H1 (cell line): Measurements from ENCODE around the gene RAMP3. TPM values are rescaled to one million over a fixed set of nuclear protein-coding genes. Genes with fewer than 3 reads are reported as not detected.

Experiments used
- CTCF ChIA-PET: fragments of 300-600 bp; sonication (Branson Sonifier 250); formaldehyde crosslinking; loops from one replicate; lab custom pipeline; 2021; ENCODE audit not compliant: partially characterized antibody; lab: Charles Lee
- POLR2A ChIA-PET: fragments of 300-600 bp; sonication (Branson Sonifier 250); formaldehyde crosslinking; loops from one replicate; lab custom pipeline; 2021; ENCODE audit warnings: inconsistent platforms; ENCODE audit not compliant: partially characterized antibody; lab: Charles Lee
- DNase-seq, 2 experiments: peaks; one replicate each; pipeline versions ENCODE4 v3.0.0 to v3.0.0-alpha.2; 2010 to 2022; ENCODE audit warnings: low spot score in 2 of 2, low read depth in 1 of 2, mixed read lengths in 1 of 2
- FAIRE-seq: peaks from 2 replicates; lab custom pipeline; 2011; peaks lifted over from hg19 to GRCh38; lab: Jason Lieb, UNC
- H2AFZ ChIP-seq: 2 replicates; pipeline ENCODE4 v1.8.1; 2012; ENCODE audit warnings: low read length, inconsistent platforms
- H2AK5ac ChIP-seq: 2 replicates; pipeline ENCODE4 v1.6.1; 2013; ENCODE audit warnings: low read depth, low read length
- H2BK120ac ChIP-seq: replicated peaks from 2 replicates; pipeline ENCODE3; 2013; ENCODE audit warnings: low read depth, low read length, inconsistent platforms
- H2BK12ac ChIP-seq: 2 replicates; pipeline ENCODE4 v1.6.1; 2013; ENCODE audit warnings: low read depth, low read length
- H2BK15ac ChIP-seq: 2 replicates; pipeline ENCODE4 v1.6.1; 2013; ENCODE audit warnings: low read length
- H2BK20ac ChIP-seq: 2 replicates; pipeline ENCODE4 v1.6.1; 2013; ENCODE audit warnings: low read length
- H2BK5ac ChIP-seq: 2 replicates; pipeline ENCODE4 v1.6.1; 2013; ENCODE audit warnings: low read depth, low read length
- H3K14ac ChIP-seq: 2 replicates; pipeline ENCODE4 v1.6.1; 2013; ENCODE audit warnings: inconsistent platforms; ENCODE audit not compliant: insufficient read length
- H3K18ac ChIP-seq: 2 replicates; pipeline ENCODE4 v1.6.1; 2013; ENCODE audit warnings: low read length; ENCODE audit errors: extremely low read depth
- H3K23ac ChIP-seq: 2 replicates; pipeline ENCODE4 v1.6.1; 2013; ENCODE audit warnings: inconsistent platforms; ENCODE audit not compliant: insufficient read length
- H3K23me2 ChIP-seq: 2 replicates; pipeline ENCODE4 v1.6.1; 2013; ENCODE audit warnings: low read depth, low read length
- H3K27ac ChIP-seq: 2 replicates; pipeline ENCODE4 v1.6.1; 2011; ENCODE audit warnings: low read depth, low read length, inconsistent platforms
- H3K27me3 ChIP-seq, 4 experiments: replicated peaks in 1 of 4; 1 replicate in 1 of 4; 2 replicates in 3 of 4; pipeline versions ENCODE4 v1.6.1 to v1.8.1; 2011 to 2013; ENCODE audit warnings: low read length in 3 of 4, mild to moderate bottlenecking in 3 of 4, inconsistent platforms in 2 of 4, mixed read lengths in 2 of 4, moderate library complexity in 1 of 4; ENCODE audit not compliant: control insufficient read depth in 3 of 4, insufficient read depth in 3 of 4; ENCODE audit errors: extremely low read depth in 1 of 4
- H3K36me3 ChIP-seq, 4 experiments: 2 replicates each; pipeline versions ENCODE4 v1.6.1 to v1.8.1; 2011 to 2013; ENCODE audit warnings: mild to moderate bottlenecking in 4 of 4, low read length in 3 of 4, moderate library complexity in 2 of 4, control low read depth in 1 of 4, inconsistent platforms in 1 of 4; ENCODE audit not compliant: insufficient read depth in 4 of 4, control insufficient read depth in 2 of 4
- H3K4ac ChIP-seq: replicated peaks from 2 replicates; pipeline ENCODE3; 2013; ENCODE audit warnings: low read length, low read depth, mixed read lengths, inconsistent platforms; ENCODE audit not compliant: insufficient read length
- H3K4me1 ChIP-seq, 4 experiments: replicated peaks in 1 of 4; 1 replicate in 1 of 4; 2 replicates in 3 of 4; pipeline versions ENCODE4 v1.6.1 to v1.8.1; 2011 to 2013; ENCODE audit warnings: low read length in 3 of 4, inconsistent platforms in 2 of 4, mixed read lengths in 1 of 4; ENCODE audit not compliant: insufficient read depth in 4 of 4, control insufficient read depth in 3 of 4
- H3K4me2 ChIP-seq, 2 experiments: 2 replicates each; pipeline versions ENCODE4 v1.6.1 to v1.8.1; 2011 to 2013; ENCODE audit warnings: low read depth in 2 of 2, low read length in 2 of 2, control low read depth in 1 of 2, inconsistent platforms in 1 of 2, mild to moderate bottlenecking in 1 of 2; ENCODE audit not compliant: insufficient read depth in 1 of 2
- H3K4me3 ChIP-seq, 4 experiments: fragments of 200-600, 300-600 bp in 1 of 4; sonication (generic), shearing (Covaris generic), sonication (Bioruptor Twin) in 1 of 4; 2 replicates each; pipeline versions ENCODE4 v1.5.1 to v1.8.1; 2011 to 2016; ENCODE audit warnings: low read length in 4 of 4, low read depth in 3 of 4, control low read depth in 2 of 4, inconsistent platforms in 2 of 4, mild to moderate bottlenecking in 2 of 4, mixed read lengths in 1 of 4, moderate library complexity in 1 of 4; ENCODE audit not compliant: insufficient read depth in 2 of 4; ENCODE audit errors: extremely low read depth in 1 of 4
- H3K56ac ChIP-seq: replicated peaks from 2 replicates; pipeline ENCODE3; 2013; ENCODE audit warnings: low read depth, mild to moderate bottlenecking, mixed read lengths, low read length, inconsistent platforms; ENCODE audit not compliant: insufficient read length
- H3K79me1 ChIP-seq: 2 replicates; pipeline ENCODE4 v1.6.1; 2013; ENCODE audit warnings: low read depth, low read length, control low read depth
- H3K79me2 ChIP-seq, 2 experiments: 2 replicates each; pipeline versions ENCODE4 v1.6.1 to v1.8.1; 2012 to 2013; ENCODE audit warnings: low read length in 2 of 2, mild to moderate bottlenecking in 2 of 2, inconsistent platforms in 1 of 2; ENCODE audit not compliant: insufficient read depth in 2 of 2, control insufficient read depth in 1 of 2
- H3K9ac ChIP-seq, 4 experiments: replicated peaks in 1 of 4; 1 replicate in 1 of 4; 2 replicates in 3 of 4; pipeline versions ENCODE4 v1.6.1 to v1.8.1; 2011 to 2013; ENCODE audit warnings: low read depth in 3 of 4, low read length in 3 of 4, control low read depth in 2 of 4, mild to moderate bottlenecking in 2 of 4, moderate library complexity in 2 of 4, inconsistent platforms in 1 of 4; ENCODE audit errors: extremely low read depth in 1 of 4
- H3K9me3 ChIP-seq, 2 experiments: 2 replicates each; pipeline versions ENCODE4 v1.6.1 to v1.8.1; 2012 to 2013; ENCODE audit warnings: mild to moderate bottlenecking in 2 of 2, moderate library complexity in 2 of 2, control low read depth in 1 of 2, inconsistent platforms in 1 of 2, low read depth in 1 of 2, low read length in 1 of 2, mixed read lengths in 1 of 2; ENCODE audit not compliant: insufficient read depth in 2 of 2
- H4K20me1 ChIP-seq, 2 experiments: replicated peaks in 1 of 2; 2 replicates each; pipeline versions ENCODE3 to v1.8.1; 2011 to 2013; ENCODE audit warnings: inconsistent platforms in 2 of 2, low read length in 2 of 2, mild to moderate bottlenecking in 1 of 2; ENCODE audit not compliant: insufficient read depth in 2 of 2, control insufficient read depth in 1 of 2
- H4K5ac ChIP-seq: 2 replicates; pipeline ENCODE4 v1.6.1; 2013; ENCODE audit warnings: low read length, low read depth, mixed read lengths, inconsistent platforms; ENCODE audit not compliant: insufficient read length
- H4K8ac ChIP-seq: 2 replicates; pipeline ENCODE4 v1.8.0; 2013; ENCODE audit warnings: mild to moderate bottlenecking, moderate library complexity, low read length, inconsistent platforms; ENCODE audit not compliant: insufficient read depth; ENCODE audit errors: extremely low read depth
- H4K91ac ChIP-seq: replicated peaks from 2 replicates; pipeline ENCODE3; 2013; ENCODE audit warnings: low read length, mixed read lengths, inconsistent platforms; ENCODE audit not compliant: insufficient read length
- BCL11A ChIP-seq, 2 experiments: IDR thresholded peaks; one replicate each; pipeline ENCODE4 v1.6.1; 2011; ENCODE audit warnings: low read depth in 2 of 2, low read length in 2 of 2, mild to moderate bottlenecking in 2 of 2
- CBX8 ChIP-seq: fragments of 300-800, 300-1000 bp; sonication (generic); IDR thresholded peaks from 2 replicates; pipeline ENCODE4 v1.7.1; 2016; ENCODE audit warnings: low read depth, low read length, borderline replicate concordance
- MAFK ChIP-seq: IDR thresholded peaks from 2 replicates; pipeline ENCODE4 v1.6.1; 2012; ENCODE audit warnings: low read depth, mild to moderate bottlenecking, improper control_type of control experiment, low read length
- POU5F1 ChIP-seq: IDR thresholded peaks from 2 replicates; pipeline ENCODE4 v1.6.1; 2011; ENCODE audit warnings: low read depth, mild to moderate bottlenecking, low read length, moderate library complexity
- RAD21 ChIP-seq, 2 experiments: IDR thresholded peaks in 1 of 2; conservative IDR thresholded peaks in 1 of 2; 2 replicates each; pipeline ENCODE4 v1.6.1; 2011; ENCODE audit warnings: low read depth in 2 of 2, low read length in 2 of 2, improper control_type of control experiment in 1 of 2, inconsistent platforms in 1 of 2, mild to moderate bottlenecking in 1 of 2, moderate library complexity in 1 of 2
- TAF1 ChIP-seq: IDR thresholded peaks from 2 replicates; pipeline ENCODE4 v1.6.1; 2011; ENCODE audit warnings: mild to moderate bottlenecking, low read depth, low read length
- TCF12 ChIP-seq: IDR thresholded peaks from 2 replicates; pipeline ENCODE4 v1.6.1; 2011; ENCODE audit warnings: low read depth, mild to moderate bottlenecking, low read length
- WGBS, 2 experiments: shearing (Covaris generic) in 1 of 2; methylation state at CpG; one replicate each; pipeline versions ENCODE4 v1.1.6 to v1.1.7; 2013 to 2015; ENCODE audit warnings: low lambda C conversion rate in 2 of 2, mixed read lengths in 2 of 2, inconsistent platforms in 1 of 2, low coverage in 1 of 2, missing lambda C conversion rate in 1 of 2; ENCODE audit not compliant: insufficient replicate concordance in 2 of 2, insufficient coverage in 1 of 2, insufficient read length in 1 of 2; ENCODE audit errors: extremely low coverage in 1 of 2, missing lambda C conversion rate in 1 of 2; 5-methylcytosine and 5-hydroxymethylcytosine counted together
- polyA plus RNA-seq, 7 experiments: library from polyadenylated mRNA; depleted of rRNA in 3 of 7; stranded (reverse) in 5 of 7; unstranded in 2 of 7; fragments of >200 nt in 5 of 7; fragments of 200-250 nt in 2 of 7; gene quantifications; 1 replicate in 5 of 7; 2 replicates in 1 of 7; 4 replicates in 1 of 7; pipeline versions ENCODE4 v1.2.1 to v1.2.3, GENCODE V29; 2011 to 2013; ENCODE audit warnings: missing spikeins in 2 of 7, mixed read lengths in 2 of 7
- total RNA-seq: library from RNA; stranded (reverse); fragmentation: NEBNext Ultra II Directional; extraction: Animal tissue kit (Norgen Biotek cat#: 25700); gene quantifications from 2 replicates; pipeline ENCODE4 v1.2.1, GENCODE V29; 2021
- TF ChIP-seq, protein P1 (sequence below): IDR thresholded peaks from 2 replicates; pipeline ENCODE4 v1.6.1; 2012; ENCODE audit warnings: inconsistent platforms
- TF ChIP-seq, protein P2 (sequence below): IDR thresholded peaks from 2 replicates; pipeline ENCODE4 v1.6.1; 2011; ENCODE audit warnings: low read length, improper control_type of control experiment

The RAMP3 gene
- total and polyA plus RNA-seq, 2 of the 8 experiments (the other 6 are each of a cell fraction or from before 2014, with no cell fraction given), result 0.88 to 0.98 TPM

DNA sequence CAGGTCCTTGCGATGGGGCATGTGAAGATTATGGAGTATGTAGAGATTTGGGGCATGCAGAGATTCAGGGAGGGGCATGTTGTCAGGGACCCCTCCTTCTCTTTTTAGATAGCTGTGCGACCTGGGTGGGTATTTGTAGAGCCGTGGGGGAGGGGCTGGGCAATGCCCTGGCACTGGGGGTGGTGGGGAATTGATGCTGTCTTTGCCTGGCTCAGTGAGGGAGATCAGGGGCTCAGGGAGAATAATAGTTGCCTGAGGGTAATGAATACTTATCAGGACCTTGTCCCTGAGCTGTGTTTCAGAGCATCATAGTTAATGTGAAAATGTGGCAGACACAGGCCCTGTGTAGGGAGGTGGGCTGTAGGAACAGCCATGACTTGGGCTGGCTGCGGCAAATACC, 3.5 kb downstream of the RAMP3 start:
- Histone ChIP-seq H4K20me1 (peaks cover 0 to 4% of the 10 kb centered on the region in 2 experiments), H3K79me2 (no peaks in the 10 kb centered on the region), H3K23ac (no peak overlapping the region), H3K4me1 (peaks cover 0 to 5% (median 0%) of the 10 kb centered on the region in 4 experiments; a peak in 2 of 7 replicates), H3K18ac (no peak overlapping the region; the same call in 1 of the 2 replicates), H3K4me3 (no peak overlapping the region), H4K5ac (no peak overlapping the region), H2BK15ac (no peak overlapping the region), H3K36me3 (no peaks in the 10 kb centered on the region), H3K27me3 (peaks cover 0 to 24% (median 16%) of the 10 kb centered on the region in 4 experiments; a peak in 5 of 7 replicates), H2BK120ac (no peak overlapping the region), H3K14ac (no peak overlapping the region), H2BK12ac (no peak overlapping the region), H2BK5ac (no peak overlapping the region), H3K79me1 (no peaks in the 10 kb centered on the region), H3K9ac (0 out of 7 replicates have a peak overlapping the region, but pooled peaks of 1 of the 4 experiments have one; percentile 22), H4K8ac (no peak overlapping the region), H3K56ac (no peak overlapping the region), H3K4me2 (no peak overlapping the region), H3K23me2 (peaks cover 6% of the 10 kb centered on the region), H2AK5ac (no peak overlapping the region), H4K91ac (no peak overlapping the region), H3K9me3 (no peaks in the 10 kb centered on the region; a peak in 1 of 4 replicates), H3K27ac (no peak overlapping the region), H3K4ac (no peak overlapping the region), H2BK20ac (no peak overlapping the region), H2AFZ (no peak overlapping the region)
- POLR2A ChIA-PET, result no interaction called here
- CTCF ChIA-PET, result interaction anchor here (0.6 to 1.1 kb wide), 4 partner anchors 8 to 100 kb away, joined by 3 to 5 read pairs (median 4); no protein-coding TSS in a partner anchor
- TF ChIP-seq BCL11A (IDR thresholded peaks at IDR 0.05; ENCODE audit: low read depth in 2 of 2, low read length in 2 of 2) (no peak), TCF12 (no peak), POU5F1 (no peak), CBX8 (no peak), RAD21 (IDR thresholded peaks at IDR 0.05 in 1 of 2, conservative IDR thresholded peaks at IDR 0.05 in 1 of 2; ENCODE audit: low read depth in 2 of 2, low read length in 2 of 2) (no peak), TAF1 (no peak), MAFK (no peak)
- TF ChIP-seq, protein P1, sequence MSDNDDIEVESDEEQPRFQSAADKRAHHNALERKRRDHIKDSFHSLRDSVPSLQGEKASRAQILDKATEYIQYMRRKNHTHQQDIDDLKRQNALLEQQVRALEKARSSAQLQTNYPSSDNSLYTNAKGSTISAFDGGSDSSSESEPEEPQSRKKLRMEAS, result no peak
- TF ChIP-seq, protein P2, sequence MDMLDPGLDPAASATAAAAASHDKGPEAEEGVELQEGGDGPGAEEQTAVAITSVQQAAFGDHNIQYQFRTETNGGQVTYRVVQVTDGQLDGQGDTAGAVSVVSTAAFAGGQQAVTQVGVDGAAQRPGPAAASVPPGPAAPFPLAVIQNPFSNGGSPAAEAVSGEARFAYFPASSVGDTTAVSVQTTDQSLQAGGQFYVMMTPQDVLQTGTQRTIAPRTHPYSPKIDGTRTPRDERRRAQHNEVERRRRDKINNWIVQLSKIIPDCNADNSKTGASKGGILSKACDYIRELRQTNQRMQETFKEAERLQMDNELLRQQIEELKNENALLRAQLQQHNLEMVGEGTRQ, result no peak
- WGBS, 2 experiments, result 86% methylated on average over 4 of the region's 4 CpGs; no CpG with 5 or more reads in 1 of the 2 experiments
- FAIRE-seq (no peak), DNase-seq (no peak)
